Measurements from ENCODE around the gene PLPPR2. TPM values are rescaled to one million over a fixed set of nuclear protein-coding genes. Genes with fewer than 3 reads are reported as not detected.
"Not testable (repeated sequence)": the region's sequence is repeated elsewhere in the genome, so short reads cannot be mapped to it uniquely, and the experiment has no call there.

The PLPPR2 gene
- total RNA-seq, 1 experiment from 2014 or later = 0.67 TPM

- Histone ChIP-seq H3K9me2 (replicated peaks; ENCODE audit: insufficient read depth, low read length) (no peaks in the 10 kb centered on the region), H3K4me1 (ENCODE audit: low read length) (peaks cover 16% of the 10 kb centered on the region), H3K27me3 (ENCODE audit: low read length) (no peaks in the 10 kb centered on the region), H3K36me3 (ENCODE audit: insufficient read depth, low read length) (peaks cover 12% of the 10 kb centered on the region), H3K9ac (ENCODE audit: low read length) (no peak overlapping the region), H2AFZ (ENCODE audit: low read length) (no peak overlapping the region), H4K20me1 (ENCODE audit: insufficient read depth, low read depth, low read length) (no peaks in the 10 kb centered on the region), H3K4me2 (ENCODE audit: low read depth, low read length, poor library complexity, severe bottlenecking) (peak overlapping the region; percentile 90), H3K79me2 (ENCODE audit: low read length) (peaks cover 16% of the 10 kb centered on the region), H3K9me3 (ENCODE audit: low read length) (no peaks in the 10 kb centered on the region), H3K4me3 (ENCODE audit: low read length) (no peak overlapping the region; the same call in 1 of the 2 replicates), H3K27ac (ENCODE audit: low read length) (no peak overlapping the region)
- no peak for DNase-seq
These were observed 17.1 kb upstream of the PLPPR2 start for GRCh38 chr19:11338121-11338520.

- DNase-seq = no peak
These were observed 16.5 kb upstream of the PLPPR2 start for GRCh38 chr19:11338569-11339253.

GRCh38 chr19:11339254-11340098 lies 15.8 kb upstream of the PLPPR2 start, which contains the start of gene RAB3D:
RAB3D (minus strand) TSS chr19:11339657; CDS start chr19:11337399, 2,258 bp downstream.
- Histone ChIP-seq H3K36me3 (ENCODE audit: insufficient read depth, low read length) (peaks cover 12% of the 10 kb centered on the region), H3K27me3 (ENCODE audit: low read length) (no peaks in the 10 kb centered on the region), H3K79me2 (ENCODE audit: low read length) (peaks cover 16% of the 10 kb centered on the region), H3K9me3 (ENCODE audit: low read length) (no peaks in the 10 kb centered on the region), H3K9ac (ENCODE audit: low read length) (peak within 1 kb of the TSS; percentile 83), H2AFZ (ENCODE audit: low read length) (peak within 1 kb of the TSS; percentile 91), H3K4me3 (ENCODE audit: low read length) (peak within 1 kb of the TSS; percentile 91), H3K4me1 (ENCODE audit: low read length) (peaks cover 19% of the 10 kb centered on the region), H3K4me2 (ENCODE audit: low read depth, low read length, poor library complexity, severe bottlenecking) (peak within 1 kb of the TSS; percentile 90), H3K9me2 (replicated peaks; ENCODE audit: insufficient read depth, low read length) (no peaks in the 10 kb centered on the region), H4K20me1 (ENCODE audit: insufficient read depth, low read depth, low read length) (no peaks in the 10 kb centered on the region), H3K27ac (ENCODE audit: low read length) (peak within 1 kb of the TSS; percentile 32)
- peak; percentile 97 for DNase-seq

More at GRCh38 chr19:11338569-11339253, 16.5 kb upstream of the PLPPR2 start:
- peak overlapping the region; percentile 83 for H3K9ac ChIP-seq (ENCODE audit: low read length)
- peaks cover 16% of the 10 kb centered on the region for H3K79me2 ChIP-seq (ENCODE audit: low read length)
- peaks cover 12% of the 10 kb centered on the region for H3K36me3 ChIP-seq (ENCODE audit: insufficient read depth, low read length)
- H3K27me3 ChIP-seq (ENCODE audit: low read length) = no peaks in the 10 kb centered on the region
- peak overlapping the region; percentile 89 for H2AFZ ChIP-seq (ENCODE audit: low read length)
- H3K4me2 ChIP-seq (ENCODE audit: low read depth, low read length, poor library complexity, severe bottlenecking) = peak overlapping the region; percentile 90
- no peaks in the 10 kb centered on the region for H3K9me3 ChIP-seq (ENCODE audit: low read length)
- peak overlapping the region; percentile 91 for H3K4me3 ChIP-seq (ENCODE audit: low read length)
- H3K4me1 ChIP-seq (ENCODE audit: low read length) = peaks cover 16% of the 10 kb centered on the region
- H3K9me2 ChIP-seq (replicated peaks; ENCODE audit: insufficient read depth, low read length) = no peaks in the 10 kb centered on the region
- no peaks in the 10 kb centered on the region for H4K20me1 ChIP-seq (ENCODE audit: insufficient read depth, low read depth, low read length)
- peak overlapping the region; percentile 32 for H3K27ac ChIP-seq (ENCODE audit: low read length)

- peak overlapping the region; percentile 91; the same call in 1 of the 2 replicates for H2AFZ ChIP-seq (ENCODE audit: low read length)
These were observed 15.1 kb upstream of the PLPPR2 start for GRCh38 chr19:11340099-11340467.

DNA sequence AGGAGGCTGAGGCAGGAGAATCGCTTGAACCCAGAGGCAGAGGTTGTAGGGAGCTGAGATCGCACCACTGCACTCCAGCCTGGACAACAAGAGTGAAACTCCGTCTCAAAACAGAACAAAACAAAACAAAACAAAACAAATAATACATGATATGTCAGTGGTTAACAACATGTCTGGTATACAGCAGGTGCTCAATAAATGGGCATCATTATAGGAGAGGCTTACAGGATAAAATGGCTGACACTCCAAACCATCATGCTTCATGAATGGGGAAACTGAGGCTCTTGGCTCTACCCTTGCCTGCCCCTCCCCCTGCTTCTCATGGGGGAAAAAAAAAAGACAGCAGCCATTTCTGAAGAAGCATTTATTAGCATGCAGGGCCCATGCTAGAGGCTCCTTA lies 12.8 kb upstream of the PLPPR2 start:
- DNase-seq = no peak
- no peak overlapping the region for H3K4me3 ChIP-seq (ENCODE audit: low read length)
- no peaks in the 10 kb centered on the region for H3K9me2 ChIP-seq (replicated peaks; ENCODE audit: insufficient read depth, low read length)
- no peaks in the 10 kb centered on the region for H4K20me1 ChIP-seq (ENCODE audit: insufficient read depth, low read depth, low read length)
- H3K4me2 ChIP-seq (ENCODE audit: low read depth, low read length, poor library complexity, severe bottlenecking) = no peak overlapping the region
- H3K79me2 ChIP-seq (ENCODE audit: low read length) = peaks cover 27% of the 10 kb centered on the region
- H3K36me3 ChIP-seq (ENCODE audit: insufficient read depth, low read length) = peaks cover 6% of the 10 kb centered on the region; the same call in 1 of the 2 replicates
- no peak overlapping the region for H2AFZ ChIP-seq (ENCODE audit: low read length)
- H3K27me3 ChIP-seq (ENCODE audit: low read length) = no peaks in the 10 kb centered on the region
- peaks cover 33% of the 10 kb centered on the region for H3K4me1 ChIP-seq (ENCODE audit: low read length)
- H3K9ac ChIP-seq (ENCODE audit: low read length) = no peak overlapping the region
- no peaks in the 10 kb centered on the region for H3K9me3 ChIP-seq (ENCODE audit: low read length)
- no peak overlapping the region for H3K27ac ChIP-seq (ENCODE audit: low read length)

More at GRCh38 chr19:11340099-11340467, 15.1 kb upstream of the PLPPR2 start:
- H3K9ac ChIP-seq (ENCODE audit: low read length) = peak overlapping the region; percentile 63
- H3K79me2 ChIP-seq (ENCODE audit: low read length) = peaks cover 18% of the 10 kb centered on the region
- H3K9me2 ChIP-seq (replicated peaks; ENCODE audit: insufficient read depth, low read length); DNase-seq; H3K27me3 ChIP-seq (ENCODE audit: low read length); H4K20me1 ChIP-seq (ENCODE audit: insufficient read depth, low read depth, low read length); H3K27ac ChIP-seq (ENCODE audit: low read length); H3K9me3 ChIP-seq (ENCODE audit: low read length): not testable (repeated sequence)
- H3K36me3 ChIP-seq (ENCODE audit: insufficient read depth, low read length) = peaks cover 10% of the 10 kb centered on the region
- peaks cover 23% of the 10 kb centered on the region for H3K4me1 ChIP-seq (ENCODE audit: low read length)
- H3K4me2 ChIP-seq (ENCODE audit: low read depth, low read length, poor library complexity, severe bottlenecking) = peak overlapping the region; percentile 90
- peak overlapping the region; percentile 91 for H3K4me3 ChIP-seq (ENCODE audit: low read length)

DNA sequence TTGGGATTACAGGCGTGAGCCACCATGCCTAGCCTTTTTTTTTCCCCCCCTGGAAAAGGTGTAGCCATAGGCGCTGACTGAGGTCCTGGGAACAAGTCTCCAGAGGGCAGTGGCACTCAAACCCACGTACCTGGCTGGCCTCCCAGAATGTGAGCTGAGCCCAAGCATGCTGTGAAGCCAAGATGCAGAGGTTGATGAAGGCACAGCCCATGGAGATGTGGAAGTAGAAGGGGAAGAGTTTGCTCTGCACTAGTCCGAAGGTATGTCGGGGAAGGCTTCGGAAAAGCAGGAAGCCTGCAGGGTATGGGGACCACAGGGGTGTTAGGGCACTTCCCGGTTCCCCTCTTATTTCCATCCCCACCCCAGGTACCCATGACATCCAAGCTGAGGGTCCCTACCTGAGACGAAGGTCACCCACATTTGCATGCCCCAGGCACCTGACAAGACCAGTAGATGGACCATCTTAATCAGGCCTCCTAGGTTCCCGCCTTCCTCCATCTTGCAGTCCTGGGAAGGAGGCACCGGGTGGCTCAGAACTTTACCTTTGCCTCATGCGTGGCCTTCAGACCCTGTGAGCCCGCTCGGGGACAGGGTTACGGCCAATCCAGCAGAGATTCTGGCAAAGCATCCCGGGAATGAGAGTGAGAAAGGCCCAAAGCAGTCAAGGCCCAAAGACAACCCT lies 10.0 kb upstream of the PLPPR2 start:
- H3K27ac ChIP-seq (ENCODE audit: low read length) = no peak overlapping the region

DNA sequence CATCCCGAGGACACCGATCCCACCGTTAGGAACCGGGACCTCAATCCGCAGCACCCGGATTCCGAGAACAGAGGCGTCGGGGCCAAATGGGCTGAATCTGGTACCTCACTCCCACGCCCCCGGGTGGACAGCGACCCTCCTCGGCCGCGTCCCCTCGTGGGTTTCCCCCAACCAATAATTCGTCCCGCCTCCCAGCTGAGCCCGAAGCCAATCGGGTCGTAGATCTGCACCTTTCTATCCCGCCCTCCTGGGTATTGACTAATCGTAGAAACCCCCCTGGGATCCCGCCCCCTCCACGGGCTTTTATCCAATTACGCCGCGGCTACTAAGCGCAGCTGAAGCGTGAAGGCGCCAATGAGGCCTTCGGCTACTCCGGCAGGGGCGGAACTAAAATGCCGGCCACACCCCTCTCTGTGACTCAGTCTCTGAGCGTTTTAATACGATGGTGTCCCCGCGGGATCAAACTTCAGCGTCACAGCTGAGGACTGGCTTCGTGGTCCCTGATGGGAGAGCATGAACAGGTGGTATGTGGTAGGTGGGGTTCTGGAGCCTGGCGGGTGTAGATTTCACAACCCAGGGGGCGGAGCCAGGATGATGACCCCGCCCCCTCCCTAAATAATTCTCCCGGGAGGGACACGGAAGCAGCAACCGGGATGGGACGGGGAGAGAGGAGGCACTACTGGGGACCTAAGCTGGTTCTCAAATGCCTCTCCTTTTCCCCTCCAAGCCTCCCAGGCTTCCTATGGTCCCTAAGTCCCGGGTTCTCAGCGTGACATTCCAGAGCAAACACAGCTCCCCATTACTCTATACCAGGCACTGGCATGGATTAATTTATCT lies 8.9 kb upstream of the PLPPR2 start, which contains the start of the genes CCDC159 and TMEM205:
TSS of gene CCDC159 (plus strand) at position 416 of the 837 bp plus-strand sequence. CDS start at position 504, 88 bp downstream.
TSS of gene TMEM205 (minus strand) at position 165 of the 837 bp plus-strand sequence. CDS start 649 bp downstream, outside the sequence.
- Histone ChIP-seq H3K4me2 (ENCODE audit: low read depth, low read length, poor library complexity, severe bottlenecking) (peak within 1 kb of the TSS; percentile 85), H3K4me1 (ENCODE audit: low read length) (peaks cover 17% of the 10 kb centered on the region), H3K79me2 (ENCODE audit: low read length) (peaks cover 10% of the 10 kb centered on the region), H2AFZ (ENCODE audit: low read length) (peak within 1 kb of the TSS; percentile 73), H3K36me3 (ENCODE audit: insufficient read depth, low read length) (peaks cover 4% of the 10 kb centered on the region; the same call in 1 of the 2 replicates), H3K9me2 (replicated peaks; ENCODE audit: insufficient read depth, low read length) (no peaks in the 10 kb centered on the region), H3K27ac (ENCODE audit: low read length) (0 out of 2 replicates have a peak within 1 kb of the TSS, but pooled peaks have one; percentile 32), H3K9ac (ENCODE audit: low read length) (peak within 1 kb of the TSS; percentile 88), H3K9me3 (ENCODE audit: low read length) (peaks cover 6% of the 10 kb centered on the region; the same call in 1 of the 2 replicates), H4K20me1 (ENCODE audit: insufficient read depth, low read depth, low read length) (no peaks in the 10 kb centered on the region), H3K4me3 (ENCODE audit: low read length) (peak within 1 kb of the TSS; percentile 82), H3K27me3 (ENCODE audit: low read length) (no peaks in the 10 kb centered on the region)
- peak; percentile 100 for DNase-seq

More for the DNA sequence above, 10.0 kb upstream of the PLPPR2 start:
- no peak for DNase-seq
- peak overlapping the region; percentile 85 for H3K4me2 ChIP-seq (ENCODE audit: low read depth, low read length, poor library complexity, severe bottlenecking)
- no peaks in the 10 kb centered on the region for H3K9me2 ChIP-seq (replicated peaks; ENCODE audit: insufficient read depth, low read length)
- H3K27me3 ChIP-seq (ENCODE audit: low read length) = no peaks in the 10 kb centered on the region
- peaks cover 17% of the 10 kb centered on the region for H3K4me1 ChIP-seq (ENCODE audit: low read length)
- H3K79me2 ChIP-seq (ENCODE audit: low read length) = peaks cover 10% of the 10 kb centered on the region
- no peaks in the 10 kb centered on the region for H4K20me1 ChIP-seq (ENCODE audit: insufficient read depth, low read depth, low read length)
- peaks cover 6% of the 10 kb centered on the region; the same call in 1 of the 2 replicates for H3K9me3 ChIP-seq (ENCODE audit: low read length)
- peak overlapping the region; percentile 82 for H3K4me3 ChIP-seq (ENCODE audit: low read length)
- peaks cover 6% of the 10 kb centered on the region; the same call in 1 of the 2 replicates for H3K36me3 ChIP-seq (ENCODE audit: insufficient read depth, low read length)
- no peak overlapping the region for H2AFZ ChIP-seq (ENCODE audit: low read length)
- peak overlapping the region; percentile 88 for H3K9ac ChIP-seq (ENCODE audit: low read length)

All from Karpas-422 (cell line).